GM11168 (cell line): ENCODE data around the gene RNF144B.
"Not testable (repeated sequence)": the region's sequence is repeated elsewhere in the genome, so short reads cannot be mapped to it uniquely, and the experiment has no call there.

Experiments
- in situ Hi-C: fragments of 300-500 bp; cut with MboI; formaldehyde crosslinking; loops from one replicate; pipeline ENCODE4 v1.12.0; 2022; ENCODE audit warnings: low sequenced_read_pairs; ENCODE audit not compliant: unreplicated experiment

The RNF144B gene

GRCh38 chr6:18387061-18387721 is at the start of gene RNF144B:
RNF144B (plus strand) TSS chr6:18387350; CDS start chr6:18399535, 12,185 bp downstream.
- in situ Hi-C loops = no loop called here

- in situ Hi-C loops = no loop called here
Measured at GRCh38 chr6:18339599-18339998, 47.6 kb upstream of the RNF144B start.

GRCh38 chr6:18340781-18341551 is 46.2 kb upstream of the RNF144B start:
- in situ Hi-C loops = no loop called here

GRCh38 chr6:18342223-18342622 is 44.9 kb upstream of the RNF144B start:
- in situ Hi-C loops = no loop called here

- in situ Hi-C loops = no loop called here
Measured at GRCh38 chr6:18343741-18344140, 43.4 kb upstream of the RNF144B start.

- in situ Hi-C loops = no loop called here
Measured at GRCh38 chr6:18347021-18347577, 40.1 kb upstream of the RNF144B start.

- in situ Hi-C loops = no loop called here
Measured at GRCh38 chr6:18347866-18348265, 39.3 kb upstream of the RNF144B start.

GRCh38 chr6:18349386-18349785 is 37.8 kb upstream of the RNF144B start:
- in situ Hi-C loops = no loop called here

GRCh38 chr6:18350271-18350670 is 36.9 kb upstream of the RNF144B start:
- in situ Hi-C loops = no loop called here

GRCh38 chr6:18350712-18351111 is 36.4 kb upstream of the RNF144B start:
- in situ Hi-C loops = no loop called here

GRCh38 chr6:18352001-18352400 is 35.1 kb upstream of the RNF144B start:
- in situ Hi-C loops = no loop called here

- in situ Hi-C loops = no loop called here
Measured at GRCh38 chr6:18352842-18353241, 34.3 kb upstream of the RNF144B start.

- in situ Hi-C loops = no loop called here
Measured at GRCh38 chr6:18353251-18353650, 33.9 kb upstream of the RNF144B start.

GRCh38 chr6:18357546-18357945 is 29.6 kb upstream of the RNF144B start:
- in situ Hi-C loops = not testable (repeated sequence)

GRCh38 chr6:18359237-18359885 is 27.8 kb upstream of the RNF144B start:
- in situ Hi-C loops = no loop called here

GRCh38 chr6:18360188-18360587 is 27.0 kb upstream of the RNF144B start:
- in situ Hi-C loops = no loop called here

GRCh38 chr6:18362058-18362561 is 25.0 kb upstream of the RNF144B start:
- in situ Hi-C loops = no loop called here

- in situ Hi-C loops = no loop called here
Measured at GRCh38 chr6:18363746-18364145, 23.4 kb upstream of the RNF144B start.

- in situ Hi-C loops = not testable (repeated sequence)
Measured at GRCh38 chr6:18364561-18364960, 22.6 kb upstream of the RNF144B start.

GRCh38 chr6:18367371-18367770 is 19.8 kb upstream of the RNF144B start:
- in situ Hi-C loops = no loop called here
